HEK293T (cell line): ENCODE measurements around the gene RFTN2.
"Not testable (repeated sequence)": the region's sequence is repeated elsewhere in the genome, so short reads cannot be mapped to it uniquely, and the experiment has no call there.

Experiments
- CTCF ChIA-PET: fragments of 350-600 bp; formaldehyde crosslinking; extraction: SDS; loops from one replicate; lab custom pipeline; 2021; ENCODE audit warnings: antibody characterized with exemption, inconsistent platforms; lab: Yijun Ruan, JAX
- POLR2A ChIA-PET: fragments of 350-600 bp; formaldehyde crosslinking; extraction: SDS; loops from one replicate; lab custom pipeline; 2020; ENCODE audit warnings: antibody characterized with exemption, inconsistent platforms; lab: Yijun Ruan, JAX
- DNase-seq: peaks from one replicate; pipeline ENCODE4 v3.0.0; 2012; ENCODE audit warnings: mixed read lengths; ENCODE audit errors: extremely low spot score
- ARNT ChIP-seq: fragments of 450-650 bp; IDR thresholded peaks from 2 replicates; pipeline ENCODE4 v1.6.1; 2017; ENCODE audit warnings: mild to moderate bottlenecking
- BHLHE40 ChIP-seq: fragments of 450-650 bp; IDR thresholded peaks from 2 replicates; pipeline ENCODE4 v1.6.1; 2016; ENCODE audit warnings: mild to moderate bottlenecking, moderate library complexity, borderline replicate concordance
- CTBP1 ChIP-seq: fragments of 450-650 bp; IDR thresholded peaks from 2 replicates; pipeline ENCODE4 v1.6.1; 2016; ENCODE audit warnings: borderline replicate concordance
- ELF4 ChIP-seq: fragments of 450-650 bp; IDR thresholded peaks from 2 replicates; pipeline ENCODE4 v1.6.1; 2017; ENCODE audit warnings: antibody characterized with exemption
- FOXA1 ChIP-seq: fragments of 450-650 bp; IDR thresholded peaks from 2 replicates; pipeline ENCODE4 v1.6.1; 2016; ENCODE audit warnings: mild to moderate bottlenecking
- FOXK2 ChIP-seq: fragments of 450-650 bp; IDR thresholded peaks from 2 replicates; pipeline ENCODE4 v1.6.1; 2016; ENCODE audit warnings: mild to moderate bottlenecking
- FOXM1 ChIP-seq: fragments of 450-650 bp; IDR thresholded peaks from 2 replicates; pipeline ENCODE4 v1.6.1; 2017; ENCODE audit warnings: mild to moderate bottlenecking, borderline replicate concordance
- HDGF ChIP-seq: fragments of 450-650 bp; IDR thresholded peaks from 2 replicates; pipeline ENCODE4 v1.6.1; 2017; ENCODE audit warnings: antibody characterized with exemption, borderline replicate concordance
- L3MBTL2 ChIP-seq: fragments of 450-650 bp; conservative IDR thresholded peaks from 2 replicates; pipeline ENCODE4 v1.6.1; 2016; ENCODE audit warnings: mild to moderate bottlenecking
- LEF1 ChIP-seq: fragments of 450-650 bp; IDR thresholded peaks from 2 replicates; pipeline ENCODE4 v1.6.1; 2017; ENCODE audit warnings: mild to moderate bottlenecking, borderline replicate concordance
- NFRKB ChIP-seq: fragments of 450-650 bp; IDR thresholded peaks from 2 replicates; pipeline ENCODE4 v1.6.1; 2016; ENCODE audit warnings: mild to moderate bottlenecking, moderate library complexity
- PKNOX1 ChIP-seq: fragments of 450-650 bp; IDR thresholded peaks from 2 replicates; pipeline ENCODE4 v1.6.1; 2016
- SP1 ChIP-seq: fragments of 450-650 bp; IDR thresholded peaks from 2 replicates; pipeline ENCODE4 v1.6.1; 2017
- SUZ12 ChIP-seq: fragments of 450-650 bp; IDR thresholded peaks from 2 replicates; pipeline ENCODE4 v1.6.1; 2016; ENCODE audit warnings: mild to moderate bottlenecking
- TARDBP ChIP-seq: fragments of 450-650 bp; IDR thresholded peaks from 2 replicates; pipeline ENCODE4 v1.6.1; 2016
- ZNF384 ChIP-seq: fragments of 450-650 bp; IDR thresholded peaks from 2 replicates; pipeline ENCODE4 v1.6.1; 2016

The RFTN2 gene

GRCh38 chr2:197707316-197708213, 32.2 kb upstream of the RFTN2 start:
- TF ChIP-seq FOXA1 (no peak), SP1 (no peak), LEF1 (no peak), NFRKB (no peak), HDGF (no peak), FOXK2 (no peak), ARNT (no peak), ELF4 (no peak), L3MBTL2 (no peak), BHLHE40 (no peak), FOXM1 (no peak), PKNOX1 (no peak), ZNF384 (no peak), SUZ12 (no peak), TARDBP (no peak), CTBP1 (no peak)
- ChIA-PET CTCF (interaction anchor here (0.6 to 0.7 kb wide), 3 partner anchors 53 to 1982 kb away, joined by 3 to 6 read pairs (median 3); no protein-coding TSS in a partner anchor), POLR2A (no interaction called here)
- peak; percentile 23 for DNase-seq

- ChIA-PET CTCF (interaction anchor here (0.6 to 0.7 kb wide), 3 partner anchors 54 to 609 kb away, joined by 3 to 4 read pairs (median 3); no protein-coding TSS in a partner anchor), POLR2A (interaction anchor here (1.2 to 2.8 kb wide), 2 partner anchors 191 to 207 kb away, joined by 5 to 17 read pairs; partner anchors contain the start of genes HSPD1, HSPE1 and MOB4)
- DNase-seq = peak; percentile 12
- no peak for TF ChIP-seq FOXA1
Measured at GRCh38 chr2:197706839-197707207, 31.4 kb upstream of the RFTN2 start.

GRCh38 chr2:197705912-197706838, 30.8 kb upstream of the RFTN2 start:
- DNase-seq = no peak
- TF ChIP-seq TARDBP (no peak), ZNF384 (no peak), FOXK2 (no peak), FOXA1 (no peak), NFRKB (no peak), HDGF (no peak), SP1 (no peak), SUZ12 (no peak), L3MBTL2 (no peak), LEF1 (no peak), CTBP1 (no peak), ARNT (no peak), FOXM1 (no peak), ELF4 (no peak)
- ChIA-PET CTCF (interaction anchor here (0.6 to 0.7 kb wide), 3 partner anchors 65 to 609 kb away, joined by 3 to 4 read pairs (median 3); no protein-coding TSS in a partner anchor), POLR2A (interaction anchor here (0.7 to 2.8 kb wide), 3 partner anchors 190 to 253 kb away, joined by 3 to 17 read pairs (median 5); partner anchors contain the start of genes COQ10B, HSPD1, HSPE1 and MOB4)

GRCh38 chr2:197705121-197705911, 29.9 kb upstream of the RFTN2 start, which contains the start of gene MARS2:
TSS of gene MARS2 (plus strand) at chr2:197705369. CDS start at chr2:197705406, 37 bp downstream.
- ChIA-PET CTCF (interaction anchor here (0.6 kb wide), 1 partner anchor 59 kb away, joined by 3 read pairs; no protein-coding TSS in a partner anchor), POLR2A (interaction anchor here (0.6 to 2.8 kb wide), 8 partner anchors 12 to 292 kb away, joined by 3 to 17 read pairs (median 4); partner anchors contain the start of genes HSPD1, HSPE1, MOB4 and RFTN2)
- DNase-seq = peak; percentile 95
- TF ChIP-seq FOXK2 = no peak
- TF ChIP-seq ELF4 = no peak
- no peak for TF ChIP-seq NFRKB
- peak; percentile 66 for TF ChIP-seq L3MBTL2
- no peak for TF ChIP-seq FOXA1

- POLR2A ChIA-PET = interaction anchor here (0.6 to 2.8 kb wide), 7 partner anchors 11 to 292 kb away, joined by 3 to 17 read pairs (median 3); partner anchors contain the start of genes HSPD1, HSPE1, MOB4 and RFTN2
- CTCF ChIA-PET = interaction anchor here (0.6 kb wide), 1 partner anchor 58 kb away, joined by 3 read pairs; no protein-coding TSS in a partner anchor
- TF ChIP-seq L3MBTL2 (peak; percentile 94), SP1 (no peak), TARDBP (no peak)
- DNase-seq = no peak
Measured at GRCh38 chr2:197704434-197705120, 29.2 kb upstream of the RFTN2 start.

- POLR2A ChIA-PET = no interaction called here
- no peak for TF ChIP-seq ARNT
- no peak for TF ChIP-seq CTBP1
- TF ChIP-seq TARDBP = no peak
- TF ChIP-seq HDGF = no peak
- TF ChIP-seq PKNOX1 = no peak
- no peak for TF ChIP-seq FOXM1
- TF ChIP-seq ELF4 = no peak
- no peak for TF ChIP-seq SP1
- TF ChIP-seq L3MBTL2 = no peak
- TF ChIP-seq SUZ12 = no peak
- DNase-seq = no peak
- CTCF ChIA-PET = no interaction called here
Measured at GRCh38 chr2:197700960-197701359, 25.6 kb upstream of the RFTN2 start.

- DNase-seq, CTCF ChIA-PET, POLR2A ChIA-PET: not testable (repeated sequence)
Measured at GRCh38 chr2:197699724-197700123, 24.3 kb upstream of the RFTN2 start.

GRCh38 chr2:197696571-197696970, 21.2 kb upstream of the RFTN2 start:
- CTCF ChIA-PET, DNase-seq, POLR2A ChIA-PET: not testable (repeated sequence)

- CTCF ChIA-PET, DNase-seq, POLR2A ChIA-PET: not testable (repeated sequence)
Measured at GRCh38 chr2:197695971-197696370, 20.6 kb upstream of the RFTN2 start.
